Measurements from ENCODE around the gene SOWAHD.
"Not testable (repeated sequence)": the region's sequence is repeated elsewhere in the genome, so short reads cannot be mapped to it uniquely, and the experiment has no call there.

Gene SOWAHD

GRCh38 chrX:119759248-119759766, 919 bp downstream of the SOWAHD start:
- DNase-seq = no peak

GRCh38 chrX:119760026-119760877, 1.9 kb downstream of the SOWAHD start:
- no peak for DNase-seq

- DNase-seq = no peak
These were observed 4.3 kb downstream of the SOWAHD start for GRCh38 chrX:119762718-119763117.

- no peak for DNase-seq
These were observed 4.8 kb downstream of the SOWAHD start for GRCh38 chrX:119763181-119763580.

- no peak for DNase-seq
These were observed 5.5 kb downstream of the SOWAHD start for GRCh38 chrX:119763836-119764387.

GRCh38 chrX:119768436-119768835, 10.0 kb downstream of the SOWAHD start:
- DNase-seq = not testable (repeated sequence)

GRCh38 chrX:119769388-119769787, 11.0 kb downstream of the SOWAHD start:
- DNase-seq = not testable (repeated sequence)

- no peak for DNase-seq
These were observed 17.3 kb downstream of the SOWAHD start for GRCh38 chrX:119775517-119776238.

- DNase-seq = no peak
These were observed 20.4 kb downstream of the SOWAHD start for GRCh38 chrX:119778829-119779228.

- DNase-seq = no peak
These were observed 24.6 kb downstream of the SOWAHD start for GRCh38 chrX:119783026-119783425.

- no peak for DNase-seq
These were observed 26.5 kb downstream of the SOWAHD start for GRCh38 chrX:119784747-119785446.

- peak; percentile 49 for DNase-seq
These were observed 32.6 kb downstream of the SOWAHD start for GRCh38 chrX:119790977-119791436.

GRCh38 chrX:119791437-119792231, 33.2 kb downstream of the SOWAHD start, which contains the start of gene RPL39:
RPL39 (minus strand) TSS chrX:119791630; CDS start chrX:119791576, 54 bp downstream.
- DNase-seq = peak; percentile 69

- DNase-seq = no peak
These were observed 43.1 kb downstream of the SOWAHD start for GRCh38 chrX:119801253-119802221.

- no peak for DNase-seq
These were observed 44.2 kb downstream of the SOWAHD start for GRCh38 chrX:119802546-119802945.

- DNase-seq = not testable (repeated sequence)
These were observed 50.1 kb downstream of the SOWAHD start for GRCh38 chrX:119808461-119808860.

GRCh38 chrX:119809185-119809666, 50.8 kb downstream of the SOWAHD start:
- no peak for DNase-seq
